ENCODE data around the gene ANKS6. TPM values are rescaled to one million over a fixed set of nuclear protein-coding genes. Genes with fewer than 3 reads are reported as not detected.

The ANKS6 gene
- total and polyA plus RNA-seq, 2 of the 8 experiments (the other 6 are each of a cell fraction or from before 2014, with no cell fraction given), result 34.1 to 56.3 TPM

DNA sequence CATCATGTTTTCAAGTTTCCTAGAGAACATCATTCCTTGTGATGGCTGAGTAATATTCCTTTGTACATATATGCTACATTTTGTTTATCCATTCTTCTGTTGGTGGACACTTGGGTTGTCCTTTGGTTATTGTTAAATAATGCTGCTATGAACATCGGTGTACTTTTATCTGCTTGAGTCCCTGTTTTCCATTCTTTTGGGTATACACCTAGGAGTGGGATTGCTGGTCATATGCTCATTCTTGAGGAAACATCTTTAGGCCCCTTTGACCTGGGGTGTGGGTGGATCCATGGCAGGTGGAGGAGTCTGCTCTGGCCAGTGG is 36.4 kb upstream of the ANKS6 start:
- H2BK20ac ChIP-seq (ENCODE audit: low read length), result no peak overlapping the region
- no peak overlapping the region for H4K8ac ChIP-seq (ENCODE audit: extremely low read depth, insufficient read depth, low read length)
- no peak overlapping the region for H2AK5ac ChIP-seq (ENCODE audit: low read depth, low read length)
- no peak overlapping the region for H3K4me2 ChIP-seq (ENCODE audit: insufficient read depth in 1 of 2, low read depth in 2 of 2, low read length in 2 of 2)
- WGBS, 2 experiments (ENCODE audit: extremely low coverage in 1 of 2, insufficient coverage in 1 of 2, insufficient read length in 1 of 2, insufficient replicate concordance in 2 of 2, low coverage in 1 of 2, low lambda C conversion rate in 2 of 2, missing lambda C conversion rate in 1 of 2), result 100% methylated on average over 1 of the region's 1 CpG; no CpG with 5 or more reads in 1 of the 2 experiments
- no peak overlapping the region for H2AFZ ChIP-seq (ENCODE audit: low read length)
- H3K79me1 ChIP-seq (ENCODE audit: low read depth, low read length), result no peaks in the 10 kb centered on the region
- no peak overlapping the region for H3K4ac ChIP-seq (replicated peaks; ENCODE audit: insufficient read length, low read depth, low read length)
- no peak overlapping the region for H3K56ac ChIP-seq (replicated peaks; ENCODE audit: insufficient read length, low read depth, low read length)
- no peaks in the 10 kb centered on the region for H3K9me3 ChIP-seq (ENCODE audit: insufficient read depth in 2 of 2, low read depth in 1 of 2, low read length in 1 of 2)
- H3K79me2 ChIP-seq (ENCODE audit: control insufficient read depth in 1 of 2, insufficient read depth in 2 of 2, low read length in 2 of 2), result no peaks in the 10 kb centered on the region
- no peak overlapping the region for H3K23ac ChIP-seq (ENCODE audit: insufficient read length)
- no peak overlapping the region for H3K14ac ChIP-seq (ENCODE audit: insufficient read length)
- DNase-seq (ENCODE audit: low read depth in 1 of 2, low spot score in 2 of 2) (no peak), FAIRE-seq (no peak)
- H2BK5ac ChIP-seq (ENCODE audit: low read depth, low read length), result no peak overlapping the region
- no peak overlapping the region for H3K18ac ChIP-seq (ENCODE audit: extremely low read depth, low read length)
- peaks cover 0 to 10% (median 1%) of the 10 kb centered on the region in 4 experiments; a peak in 4 of 8 replicates for H3K36me3 ChIP-seq (ENCODE audit: control insufficient read depth in 2 of 4, insufficient read depth in 4 of 4, low read length in 3 of 4)
- H2BK15ac ChIP-seq (ENCODE audit: low read length), result no peak overlapping the region
- ChIA-PET CTCF (ENCODE audit: partially characterized antibody) (interaction anchor here (1.3 kb wide), 1 partner anchor 57 kb away, joined by 3 read pairs; no protein-coding TSS in a partner anchor), POLR2A (ENCODE audit: partially characterized antibody) (no interaction called here)
- no peak overlapping the region for H4K5ac ChIP-seq (ENCODE audit: insufficient read length, low read depth, low read length)
- H4K91ac ChIP-seq (replicated peaks; ENCODE audit: insufficient read length, low read length), result no peak overlapping the region
- H3K23me2 ChIP-seq (ENCODE audit: low read depth, low read length), result no peaks in the 10 kb centered on the region
- H3K9ac ChIP-seq (replicated peaks in 1 of 4; ENCODE audit: extremely low read depth in 1 of 4, low read depth in 3 of 4, low read length in 3 of 4), result no peak overlapping the region
- no peaks in the 10 kb centered on the region for H3K4me1 ChIP-seq (replicated peaks in 1 of 4; ENCODE audit: control insufficient read depth in 3 of 4, insufficient read depth in 4 of 4, low read length in 3 of 4)
- no peak overlapping the region for H2BK12ac ChIP-seq (ENCODE audit: low read depth, low read length)
- no peak overlapping the region for H3K4me3 ChIP-seq (ENCODE audit: extremely low read depth in 1 of 4, insufficient read depth in 2 of 4, low read depth in 3 of 4, low read length in 4 of 4)
- no peaks in the 10 kb centered on the region for H3K27me3 ChIP-seq (replicated peaks in 1 of 4; ENCODE audit: control insufficient read depth in 3 of 4, extremely low read depth in 1 of 4, insufficient read depth in 3 of 4, low read length in 3 of 4)
- H2BK120ac ChIP-seq (replicated peaks; ENCODE audit: low read depth, low read length), result no peak overlapping the region
- H4K20me1 ChIP-seq (replicated peaks in 1 of 2; ENCODE audit: control insufficient read depth in 1 of 2, insufficient read depth in 2 of 2, low read length in 2 of 2), result no peaks in the 10 kb centered on the region
- H3K27ac ChIP-seq (ENCODE audit: low read depth, low read length), result no peak overlapping the region
- TF ChIP-seq, protein P1, sequence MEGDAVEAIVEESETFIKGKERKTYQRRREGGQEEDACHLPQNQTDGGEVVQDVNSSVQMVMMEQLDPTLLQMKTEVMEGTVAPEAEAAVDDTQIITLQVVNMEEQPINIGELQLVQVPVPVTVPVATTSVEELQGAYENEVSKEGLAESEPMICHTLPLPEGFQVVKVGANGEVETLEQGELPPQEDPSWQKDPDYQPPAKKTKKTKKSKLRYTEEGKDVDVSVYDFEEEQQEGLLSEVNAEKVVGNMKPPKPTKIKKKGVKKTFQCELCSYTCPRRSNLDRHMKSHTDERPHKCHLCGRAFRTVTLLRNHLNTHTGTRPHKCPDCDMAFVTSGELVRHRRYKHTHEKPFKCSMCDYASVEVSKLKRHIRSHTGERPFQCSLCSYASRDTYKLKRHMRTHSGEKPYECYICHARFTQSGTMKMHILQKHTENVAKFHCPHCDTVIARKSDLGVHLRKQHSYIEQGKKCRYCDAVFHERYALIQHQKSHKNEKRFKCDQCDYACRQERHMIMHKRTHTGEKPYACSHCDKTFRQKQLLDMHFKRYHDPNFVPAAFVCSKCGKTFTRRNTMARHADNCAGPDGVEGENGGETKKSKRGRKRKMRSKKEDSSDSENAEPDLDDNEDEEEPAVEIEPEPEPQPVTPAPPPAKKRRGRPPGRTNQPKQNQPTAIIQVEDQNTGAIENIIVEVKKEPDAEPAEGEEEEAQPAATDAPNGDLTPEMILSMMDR (IDR thresholded peaks at IDR 0.05; ENCODE audit: control extremely low read depth in 1 of 3, insufficient read depth in 1 of 3, low read depth in 1 of 3, low read length in 3 of 3), result no peak
- no peak for TF ChIP-seq KDM1A (IDR thresholded peaks at IDR 0.05; ENCODE audit: borderline replicate concordance, low read length)
- TF ChIP-seq TAF1 (IDR thresholded peaks at IDR 0.05; ENCODE audit: low read depth, low read length), result no peak
- TF ChIP-seq POU5F1 (IDR thresholded peaks at IDR 0.05; ENCODE audit: low read depth, low read length), result no peak

All from H1 (cell line).